Stomach (tissue), 4 donors: Measurements from ENCODE around the gene HEMGN.

Experiments
- POLR2AphosphoS5 ChIP-seq, 3 donors: sonication (generic); formaldehyde crosslinking; IDR thresholded peaks; one replicate each; pipeline ENCODE4 v1.6.1; 2016; ENCODE audit warnings: antibody characterized with exemption in 3 of 3
- TF ChIP-seq, protein P1 (sequence below), 7 experiments: fragments of 450-650 bp in 4 of 7; fragments of 200-600 bp in 3 of 7; sonication (generic) in 3 of 7; IDR thresholded peaks; one replicate each; pipeline ENCODE4 v1.5.1; 2016 to 2019; ENCODE audit warnings: antibody characterized with exemption in 7 of 7, control low read depth in 2 of 7, mild to moderate bottlenecking in 1 of 7

DNA sequence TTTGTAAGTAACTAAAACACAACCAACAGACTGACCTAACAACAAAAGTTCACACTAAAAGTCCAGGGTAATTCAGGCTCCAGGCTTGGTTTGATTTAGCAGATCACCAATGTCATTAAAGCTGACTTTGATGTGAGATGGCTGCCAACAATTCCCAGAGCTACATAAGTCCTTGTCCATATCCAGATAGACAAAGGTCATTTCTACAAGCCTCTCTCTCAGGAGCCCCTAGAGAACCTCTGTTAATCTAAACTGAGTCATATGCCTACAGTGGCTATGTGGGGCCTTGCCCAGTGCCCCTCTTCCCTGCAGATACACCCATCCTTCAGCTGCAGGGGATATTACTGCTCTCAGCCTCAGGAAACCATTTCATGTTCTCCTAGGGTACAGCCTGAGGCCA, 26.9 kb upstream of the HEMGN start:
- TF ChIP-seq, protein P1, sequence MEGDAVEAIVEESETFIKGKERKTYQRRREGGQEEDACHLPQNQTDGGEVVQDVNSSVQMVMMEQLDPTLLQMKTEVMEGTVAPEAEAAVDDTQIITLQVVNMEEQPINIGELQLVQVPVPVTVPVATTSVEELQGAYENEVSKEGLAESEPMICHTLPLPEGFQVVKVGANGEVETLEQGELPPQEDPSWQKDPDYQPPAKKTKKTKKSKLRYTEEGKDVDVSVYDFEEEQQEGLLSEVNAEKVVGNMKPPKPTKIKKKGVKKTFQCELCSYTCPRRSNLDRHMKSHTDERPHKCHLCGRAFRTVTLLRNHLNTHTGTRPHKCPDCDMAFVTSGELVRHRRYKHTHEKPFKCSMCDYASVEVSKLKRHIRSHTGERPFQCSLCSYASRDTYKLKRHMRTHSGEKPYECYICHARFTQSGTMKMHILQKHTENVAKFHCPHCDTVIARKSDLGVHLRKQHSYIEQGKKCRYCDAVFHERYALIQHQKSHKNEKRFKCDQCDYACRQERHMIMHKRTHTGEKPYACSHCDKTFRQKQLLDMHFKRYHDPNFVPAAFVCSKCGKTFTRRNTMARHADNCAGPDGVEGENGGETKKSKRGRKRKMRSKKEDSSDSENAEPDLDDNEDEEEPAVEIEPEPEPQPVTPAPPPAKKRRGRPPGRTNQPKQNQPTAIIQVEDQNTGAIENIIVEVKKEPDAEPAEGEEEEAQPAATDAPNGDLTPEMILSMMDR (IDR thresholded peaks at IDR 0.05): no peak
- TF ChIP-seq POLR2AphosphoS5 (IDR thresholded peaks at IDR 0.05): no peak
